ENCODE results near the gene SLC25A41. TPM values are rescaled to one million over a fixed set of nuclear protein-coding genes. Genes with fewer than 3 reads are reported as not detected.
"Not testable (repeated sequence)": the region's sequence is repeated elsewhere in the genome, so short reads cannot be mapped to it uniquely, and the experiment has no call there.

The SLC25A41 gene
- total RNA-seq, 1 donor from 2014 or later, result 0.30 TPM

DNA sequence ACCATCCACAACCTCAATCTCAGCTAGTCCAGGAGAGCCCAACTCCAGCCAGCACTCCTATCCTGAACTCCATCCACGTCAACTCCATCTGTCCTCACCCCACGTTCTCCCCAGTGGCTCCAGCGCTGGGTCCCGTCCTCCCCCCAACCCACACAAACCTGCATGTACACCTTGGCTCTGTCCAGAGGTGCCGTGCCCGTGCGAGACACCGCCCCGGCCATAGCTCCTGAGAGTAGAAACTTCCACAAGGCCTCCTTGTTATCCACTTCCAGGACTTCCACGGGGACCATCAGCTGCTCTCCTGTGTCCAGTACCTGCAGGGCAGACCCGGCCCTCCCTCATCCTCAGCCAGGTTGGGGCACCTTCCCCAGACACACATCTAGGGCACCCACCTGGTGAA, 1.7 kb downstream of the SLC25A41 start:
- H3K4me1 Mint-ChIP-seq (ENCODE audit: low read depth), result peaks cover 4% of the 10 kb centered on the region
- no peak overlapping the region for H3K27ac Mint-ChIP-seq
- no peaks in the 10 kb centered on the region for H3K27me3 Mint-ChIP-seq (ENCODE audit: low read depth)
- no peaks in the 10 kb centered on the region for H3K36me3 Mint-ChIP-seq (ENCODE audit: low read depth)
- H3K9me3 Mint-ChIP-seq, result no peaks in the 10 kb centered on the region
- no peak overlapping the region for H3K4me3 Mint-ChIP-seq (ENCODE audit: low read depth)
- DNase-seq (ENCODE audit: low spot score), result no peak
- intact Hi-C loops (cut with micrococcal nuclease), result no loop called here

DNA sequence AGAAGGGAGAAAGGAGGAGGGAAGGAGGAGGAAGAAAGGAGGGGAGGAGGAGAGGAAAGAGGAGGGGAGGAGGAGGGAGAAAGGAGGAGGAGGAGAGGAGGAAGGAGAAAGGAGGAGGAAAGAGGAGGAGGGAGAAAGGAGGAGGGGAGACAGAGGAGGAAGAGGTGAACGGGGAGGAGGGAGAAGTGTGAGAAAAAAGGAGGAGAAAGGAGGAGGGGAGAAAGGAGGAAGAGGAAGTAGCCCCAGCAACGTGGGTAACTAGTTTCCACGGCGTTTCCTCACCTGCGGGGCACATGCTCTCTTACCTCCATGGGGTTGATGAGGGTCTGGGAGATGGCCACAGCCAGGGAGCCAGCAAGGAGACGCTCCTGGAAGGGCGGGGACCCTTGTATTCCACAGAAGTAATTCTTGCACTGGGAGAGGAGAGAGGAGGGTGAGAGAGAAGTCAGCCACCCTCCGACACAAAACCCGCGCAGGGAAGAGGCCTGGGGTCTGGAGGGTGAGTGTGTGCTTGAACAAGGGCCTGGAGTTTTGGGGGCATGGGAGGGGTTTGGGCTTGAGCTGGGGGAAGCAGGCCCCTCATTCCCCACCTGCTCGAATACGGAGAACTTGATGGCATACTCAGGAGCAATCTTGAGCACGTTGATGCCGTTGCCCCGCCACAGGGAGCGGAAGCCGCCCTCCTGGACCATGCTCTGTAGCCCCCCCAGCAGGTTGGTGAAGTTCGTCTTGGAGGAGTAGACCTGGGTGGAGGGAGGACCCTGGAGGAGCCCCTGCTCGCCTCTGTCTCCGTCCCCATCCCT, 3.9 kb downstream of the SLC25A41 start:
- Mint-ChIP-seq H3K36me3 (ENCODE audit: low read depth) (peaks cover 2% of the 10 kb centered on the region), H3K27ac (no peak overlapping the region), H3K4me3 (ENCODE audit: low read depth) (peak overlapping the region; percentile 33), H3K4me1 (ENCODE audit: low read depth) (peaks cover 10% of the 10 kb centered on the region), H3K9me3 (peaks cover 3% of the 10 kb centered on the region), H3K27me3 (ENCODE audit: low read depth) (no peaks in the 10 kb centered on the region)
- DNase-seq (ENCODE audit: low spot score), result no peak
- intact Hi-C loops (cut with micrococcal nuclease), result loop anchor here (10.0 kb wide), 1 partner anchor 75 kb away; the partner anchor contains the start of gene TUBB4A

DNA sequence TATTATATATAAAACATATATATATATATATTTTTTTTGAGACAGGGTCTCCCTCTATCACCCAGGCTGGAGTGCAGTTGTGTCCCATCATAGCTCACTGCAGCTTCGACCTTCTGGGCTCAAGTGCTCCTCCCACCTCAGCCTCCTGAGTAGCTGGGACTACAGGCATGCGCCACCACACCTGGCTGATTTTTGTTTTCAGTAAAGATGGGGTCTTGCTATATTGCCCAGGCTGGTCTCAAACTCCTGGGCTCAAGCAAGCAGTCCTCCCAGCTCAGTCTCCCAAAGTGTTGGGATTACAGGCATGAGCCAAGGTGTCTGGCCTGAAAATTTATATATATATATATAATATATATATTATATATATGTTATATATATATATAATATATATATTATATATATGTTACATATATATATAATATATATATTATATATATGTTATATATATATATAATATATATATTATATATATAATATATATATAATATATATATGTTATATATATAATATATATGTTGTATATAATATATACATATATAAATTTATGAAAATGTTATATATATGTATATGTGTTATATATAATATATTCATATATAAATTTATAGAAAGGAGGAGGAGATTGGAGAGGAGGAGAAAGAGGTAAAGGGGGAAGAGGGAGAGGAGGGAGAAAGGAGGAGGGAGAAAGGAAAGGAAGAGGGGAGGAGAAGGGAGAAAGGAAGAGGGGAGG, 4.7 kb downstream of the SLC25A41 start:
- H3K4me3 Mint-ChIP-seq (ENCODE audit: low read depth), result not testable (repeated sequence)

DNA sequence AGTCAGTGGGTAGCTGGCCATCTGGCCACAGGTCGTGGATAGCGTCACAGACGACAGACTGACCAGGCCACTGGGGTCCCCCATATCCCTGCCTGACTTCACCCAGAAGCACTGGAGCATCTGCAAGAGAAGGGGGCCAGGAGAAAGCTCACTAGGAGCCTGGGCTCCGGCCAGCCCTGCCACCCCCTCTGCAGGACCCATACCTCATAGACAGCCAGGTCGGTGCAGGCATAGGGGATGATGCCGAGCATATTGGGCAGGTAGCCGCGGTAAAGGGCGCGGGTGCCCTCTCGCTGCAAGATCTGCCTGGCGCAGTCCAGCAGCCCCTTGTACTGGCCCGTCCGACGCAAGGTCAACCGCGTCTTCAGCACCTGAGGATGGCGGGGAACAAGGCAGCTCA, 6.4 kb downstream of the SLC25A41 start:
- Mint-ChIP-seq H3K9me3 (peaks cover 3% of the 10 kb centered on the region), H3K27me3 (ENCODE audit: low read depth) (no peaks in the 10 kb centered on the region), H3K4me3 (ENCODE audit: low read depth) (no peak overlapping the region), H3K4me1 (ENCODE audit: low read depth) (peaks cover 22% of the 10 kb centered on the region), H3K36me3 (ENCODE audit: low read depth) (peaks cover 19% of the 10 kb centered on the region), H3K27ac (no peak overlapping the region)
- no peak for DNase-seq (ENCODE audit: low spot score)
- intact Hi-C loops (cut with micrococcal nuclease), result loop anchor here (10.0 kb wide), 1 partner anchor 78 kb away; the partner anchor contains the start of gene TUBB4A

More for the DNA sequence above, 4.7 kb downstream of the SLC25A41 start:
- H3K36me3 Mint-ChIP-seq (ENCODE audit: low read depth); H3K27ac Mint-ChIP-seq; H3K9me3 Mint-ChIP-seq; H3K27me3 Mint-ChIP-seq (ENCODE audit: low read depth); DNase-seq (ENCODE audit: low spot score): not testable (repeated sequence)
- intact Hi-C loops (cut with micrococcal nuclease), result loop anchor here (10.0 kb wide), 1 partner anchor 76 kb away; the partner anchor contains the start of gene TUBB4A
- peaks cover 10% of the 10 kb centered on the region for H3K4me1 Mint-ChIP-seq (ENCODE audit: low read depth)

DNA sequence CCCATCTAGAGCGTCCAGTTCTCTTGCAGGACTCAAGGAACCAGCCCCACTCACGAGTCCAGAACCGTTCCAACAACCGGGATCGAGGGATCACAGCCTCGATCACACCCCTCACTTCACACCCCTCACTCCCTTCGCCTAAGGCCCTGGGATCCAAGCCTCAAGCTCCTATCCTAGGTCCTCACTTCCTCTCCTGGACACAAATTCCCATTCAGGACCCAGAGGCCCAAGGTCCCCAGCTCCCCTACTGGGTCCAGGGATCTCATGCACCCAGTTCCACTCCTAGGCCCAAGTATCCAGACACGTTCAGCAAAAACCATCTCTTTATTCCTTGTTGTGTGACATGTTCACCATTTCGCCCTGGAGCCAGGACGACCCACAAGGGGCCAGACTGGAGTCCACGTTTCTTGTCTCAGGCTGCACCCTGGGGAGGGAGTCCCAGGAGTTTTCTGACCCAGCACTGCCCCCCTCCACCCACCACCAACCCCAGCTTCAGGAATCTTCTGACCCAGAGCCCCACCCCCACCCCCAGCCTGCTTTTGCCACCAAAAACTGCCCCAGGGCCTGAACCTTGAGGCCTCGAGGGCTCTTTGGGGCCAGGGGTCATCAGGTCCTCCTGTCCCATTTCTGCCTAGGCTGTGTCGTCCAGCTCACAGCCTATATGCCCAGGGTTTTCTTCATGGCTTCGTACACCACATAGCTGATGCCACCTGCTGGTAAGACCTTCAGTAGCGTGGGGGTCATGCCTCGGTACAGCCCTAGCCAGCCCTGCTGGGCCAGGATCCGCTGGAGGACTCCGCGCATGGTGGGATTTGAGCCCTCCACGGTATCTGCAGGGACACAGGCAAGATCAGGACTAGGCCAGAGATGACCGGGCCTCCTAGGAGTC, 7.6 kb downstream of the SLC25A41 start:
- Mint-ChIP-seq H3K4me3 (ENCODE audit: low read depth) (peak overlapping the region; percentile 74), H3K4me1 (ENCODE audit: low read depth) (peaks cover 24% of the 10 kb centered on the region), H3K27ac (peak overlapping the region; percentile 96), H3K9me3 (peaks cover 3% of the 10 kb centered on the region), H3K27me3 (ENCODE audit: low read depth) (no peaks in the 10 kb centered on the region), H3K36me3 (ENCODE audit: low read depth) (peaks cover 31% of the 10 kb centered on the region)
- intact Hi-C loops (cut with micrococcal nuclease), result loop anchor here (1.0 to 10.0 kb wide), 5 partner anchors 33 to 79 kb away; partner anchors contain the start of genes CLPP, GTF2F1 and TUBB4A
- no peak for DNase-seq (ENCODE audit: low spot score)

DNA sequence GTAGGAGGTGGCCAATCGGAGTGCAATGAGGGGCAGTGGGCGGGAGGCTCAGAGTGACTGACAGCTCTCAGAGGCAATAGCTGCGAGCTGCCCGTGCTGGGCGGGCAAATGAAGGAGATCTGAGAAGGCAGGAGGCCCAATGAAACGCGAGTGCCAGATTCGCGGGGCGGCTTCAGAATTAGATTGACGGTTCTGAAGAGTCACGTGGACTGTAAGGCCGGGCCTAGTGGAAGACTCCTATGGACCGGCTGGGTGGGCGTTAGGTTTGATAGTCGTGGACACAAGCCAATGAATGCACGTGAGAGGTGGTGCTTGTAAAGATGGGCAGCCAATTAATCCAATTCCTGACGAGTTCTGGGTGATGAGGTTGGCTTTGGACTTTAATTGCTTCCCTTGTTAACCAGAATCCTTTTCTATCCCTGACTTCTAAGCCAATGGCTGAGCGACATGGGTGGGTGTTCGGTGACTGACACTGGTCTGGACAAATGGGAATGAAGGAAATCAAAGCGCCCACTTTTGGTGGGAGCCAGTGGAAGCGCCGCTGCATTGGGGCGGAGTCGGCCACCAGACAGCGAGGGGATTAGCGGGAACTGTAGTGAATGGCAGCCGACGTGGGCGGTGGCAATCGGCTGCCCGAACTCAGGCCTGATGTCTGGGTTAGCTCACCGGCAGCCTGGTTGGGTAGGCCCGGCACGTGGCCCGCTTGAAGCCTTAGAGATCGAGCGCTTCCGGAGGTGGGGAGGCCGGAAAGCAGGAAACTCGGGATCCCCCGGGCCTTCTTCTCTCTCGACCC, 8.4 kb downstream of the SLC25A41 start:
- peak; percentile 100 for DNase-seq (ENCODE audit: low spot score)
- Mint-ChIP-seq H3K9me3 (peaks cover 3% of the 10 kb centered on the region), H3K36me3 (ENCODE audit: low read depth) (peaks cover 39% of the 10 kb centered on the region), H3K4me1 (ENCODE audit: low read depth) (peaks cover 25% of the 10 kb centered on the region), H3K4me3 (ENCODE audit: low read depth) (peak overlapping the region; percentile 74), H3K27me3 (ENCODE audit: low read depth) (no peaks in the 10 kb centered on the region), H3K27ac (peak overlapping the region; percentile 96)
- intact Hi-C loops (cut with micrococcal nuclease), result loop anchor here (1.0 to 10.0 kb wide), 5 partner anchors 32 to 80 kb away; partner anchors contain the start of genes CLPP, GTF2F1 and TUBB4A

DNA sequence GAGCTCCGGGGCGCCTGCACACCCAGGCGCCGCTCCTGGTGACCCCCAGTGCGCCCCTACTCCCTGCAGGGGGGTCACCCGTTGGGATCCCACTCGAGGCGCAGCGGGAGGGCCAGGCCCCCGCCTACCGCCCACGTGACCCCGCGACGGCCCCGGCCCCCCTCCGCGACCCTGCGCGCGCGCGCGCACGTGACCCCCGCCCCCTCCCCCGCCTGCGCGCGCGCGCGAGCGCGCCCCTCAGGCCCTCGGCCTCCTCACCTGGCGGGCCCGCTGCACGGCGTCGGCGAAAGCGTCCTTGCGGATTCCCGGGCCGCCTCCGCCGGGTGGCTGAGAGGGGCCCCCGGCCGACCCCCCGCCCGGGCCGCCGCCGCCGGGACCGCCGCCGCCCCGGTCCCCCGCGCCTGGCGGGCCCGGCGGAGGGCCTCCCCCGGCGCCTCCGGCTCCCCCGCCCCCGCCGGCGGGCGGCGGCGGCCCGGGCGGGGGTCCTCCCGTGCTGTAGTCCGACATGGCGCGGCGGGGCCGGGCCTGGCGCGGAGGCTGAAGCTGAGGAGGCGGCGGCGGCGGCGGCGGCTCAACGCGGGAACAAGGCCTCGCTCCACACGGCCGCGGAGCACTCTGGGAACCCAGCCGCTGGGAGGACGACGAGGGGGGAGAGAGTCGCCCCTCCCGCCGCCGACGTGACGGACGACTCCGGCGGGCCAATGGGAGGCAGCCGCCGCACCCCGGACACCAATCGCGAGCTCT, 9.2 kb downstream of the SLC25A41 start, which contains the start of gene KHSRP:
Gene KHSRP (minus strand): TSS at position 617 of the 744 bp plus-strand sequence. CDS start 110 bp downstream, at position 507.
- no peak for DNase-seq (ENCODE audit: low spot score)
- peaks cover 44% of the 10 kb centered on the region for H3K36me3 Mint-ChIP-seq (ENCODE audit: low read depth)
- H3K27me3 Mint-ChIP-seq (ENCODE audit: low read depth), result no peaks in the 10 kb centered on the region
- intact Hi-C loops (cut with micrococcal nuclease), result loop anchor here (2.0 to 10.0 kb wide), 2 partner anchors 64 to 80 kb away; partner anchors contain the start of genes CLPP and TUBB4A
- H3K27ac Mint-ChIP-seq, result peak within 1 kb of the TSS; percentile 96
- peaks cover 21% of the 10 kb centered on the region for H3K4me1 Mint-ChIP-seq (ENCODE audit: low read depth)
- H3K9me3 Mint-ChIP-seq, result peaks cover 3% of the 10 kb centered on the region
- H3K4me3 Mint-ChIP-seq (ENCODE audit: low read depth), result peak within 1 kb of the TSS; percentile 94

DNA sequence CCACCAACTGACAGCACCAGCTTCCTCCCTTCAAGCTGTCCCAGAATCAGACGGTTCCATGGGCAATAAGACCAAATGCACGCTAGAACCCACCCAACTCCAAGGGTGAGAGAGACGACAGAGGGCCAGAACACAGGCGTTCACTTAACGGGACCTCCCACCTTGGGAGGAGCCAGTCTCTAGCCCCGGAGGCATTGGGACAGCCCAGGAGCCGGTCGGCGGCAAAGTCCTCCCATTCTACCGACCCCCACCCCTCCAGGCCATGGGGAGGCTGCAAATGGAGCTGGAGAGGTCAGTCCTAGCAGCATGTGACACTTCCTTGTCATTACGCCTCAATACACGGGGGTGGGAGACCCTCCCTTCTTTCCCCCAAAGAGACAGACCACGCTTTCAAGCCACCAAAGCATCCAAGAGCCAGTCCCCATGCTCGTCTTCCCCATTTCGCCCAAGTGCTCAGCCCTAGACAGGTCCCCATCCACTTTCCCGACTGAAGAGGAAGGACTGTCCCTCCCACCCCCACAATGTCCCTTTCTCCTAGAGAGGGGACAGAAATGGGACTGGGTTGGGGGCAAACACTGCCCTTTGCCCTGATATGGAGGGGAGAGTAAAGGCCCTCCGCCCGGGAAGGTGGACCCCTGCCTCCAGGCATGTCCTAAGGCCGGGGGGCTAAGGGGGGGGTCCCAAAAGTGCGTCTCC, 9.9 kb downstream of the SLC25A41 start:
- Mint-ChIP-seq H3K27me3 (ENCODE audit: low read depth) (no peaks in the 10 kb centered on the region), H3K36me3 (ENCODE audit: low read depth) (peaks cover 51% of the 10 kb centered on the region), H3K9me3 (peaks cover 3% of the 10 kb centered on the region), H3K4me3 (ENCODE audit: low read depth) (peak overlapping the region; percentile 94), H3K27ac (peak overlapping the region; percentile 74), H3K4me1 (ENCODE audit: low read depth) (peaks cover 21% of the 10 kb centered on the region)
- intact Hi-C loops (cut with micrococcal nuclease), result loop anchor here (2.0 to 10.0 kb wide), 2 partner anchors 63 to 81 kb away; partner anchors contain the start of genes CLPP and TUBB4A
- DNase-seq (ENCODE audit: low spot score), result peak; percentile 44

DNA sequence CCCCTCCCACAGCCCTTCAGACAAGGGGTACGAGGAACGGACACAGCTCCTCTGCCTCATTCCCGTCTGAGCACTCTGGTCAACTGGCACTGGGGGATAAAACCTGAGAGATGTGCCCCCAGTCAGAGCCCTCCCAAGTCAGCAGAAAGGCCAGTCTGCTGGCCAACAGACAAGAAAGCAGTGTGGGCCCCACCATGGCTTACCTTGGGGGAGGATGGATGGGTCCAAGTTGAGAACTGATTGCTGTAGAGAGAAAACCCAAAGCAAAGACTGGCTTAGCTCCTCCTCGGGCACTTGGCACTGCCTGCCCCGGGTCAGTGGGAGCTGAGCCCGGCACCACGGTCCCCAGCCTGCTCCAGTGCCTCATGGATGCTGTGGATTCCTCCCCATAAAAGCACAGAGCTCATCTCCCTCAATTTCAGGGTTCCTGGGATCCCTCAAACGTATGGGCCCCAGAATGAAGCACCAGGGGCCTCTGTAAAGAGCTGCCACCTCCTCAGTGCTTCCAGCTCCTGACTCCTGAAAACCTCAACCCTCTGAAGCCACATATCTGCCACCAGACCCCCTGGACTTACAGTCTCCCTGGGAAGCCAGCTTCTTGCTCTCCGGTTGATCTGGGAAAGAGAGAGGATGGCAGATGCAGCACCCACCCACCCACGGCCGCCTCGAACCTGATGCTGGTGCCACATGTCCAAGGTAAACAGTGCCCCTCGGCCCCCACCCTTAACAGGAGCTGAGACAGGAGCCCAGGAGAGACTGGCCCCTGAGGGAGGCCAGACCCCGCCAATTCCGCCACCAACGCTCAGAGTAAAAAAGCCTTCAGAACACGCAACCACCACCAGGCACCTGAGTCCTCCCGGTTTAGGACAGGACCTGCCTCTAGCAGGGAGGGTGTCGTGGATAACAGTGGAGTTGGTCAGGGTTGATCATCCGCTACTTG, 12.2 kb downstream of the SLC25A41 start:
- Mint-ChIP-seq H3K27me3 (ENCODE audit: low read depth) (no peaks in the 10 kb centered on the region), H3K4me3 (ENCODE audit: low read depth) (no peak overlapping the region), H3K4me1 (ENCODE audit: low read depth) (peaks cover 21% of the 10 kb centered on the region), H3K36me3 (ENCODE audit: low read depth) (peaks cover 73% of the 10 kb centered on the region), H3K9me3 (peaks cover 3% of the 10 kb centered on the region), H3K27ac (no peak overlapping the region)
- intact Hi-C loops (cut with micrococcal nuclease), result loop anchor here (10.0 kb wide), 1 partner anchor 83 kb away; the partner anchor contains the start of gene TUBB4A
- DNase-seq (ENCODE audit: low spot score), result no peak

DNA sequence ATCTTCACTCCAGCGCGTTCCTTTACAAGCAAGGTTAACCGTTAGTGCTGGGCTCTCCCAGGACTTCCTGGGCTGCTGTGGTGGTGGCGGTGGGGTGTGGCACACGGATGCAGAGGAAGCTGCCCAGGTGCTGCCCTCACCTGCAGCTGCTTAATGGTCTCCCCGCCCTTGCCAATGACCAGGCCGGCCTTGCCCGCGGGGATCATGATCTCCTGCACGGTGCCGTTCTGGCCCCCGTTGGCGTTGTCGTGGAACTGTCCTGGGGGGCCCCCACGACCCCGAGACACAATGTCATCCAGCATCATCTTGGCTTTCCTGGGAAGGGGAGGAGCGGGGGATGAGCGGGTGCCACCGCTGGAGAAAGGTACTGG, 15.0 kb downstream of the SLC25A41 start:
- Mint-ChIP-seq H3K4me1 (ENCODE audit: low read depth) (peaks cover 14% of the 10 kb centered on the region), H3K9me3 (no peaks in the 10 kb centered on the region), H3K36me3 (ENCODE audit: low read depth) (peaks cover 88% of the 10 kb centered on the region), H3K27ac (no peak overlapping the region), H3K4me3 (ENCODE audit: low read depth) (no peak overlapping the region), H3K27me3 (ENCODE audit: low read depth) (no peaks in the 10 kb centered on the region)
- intact Hi-C loops (cut with micrococcal nuclease), result no loop called here
- no peak for DNase-seq (ENCODE audit: low spot score)

Measured in activated T-helper 2 cell treated with anti-CD3 and anti-CD28 coated beads, Interferon-gamma antibody, Interleukin-2, Interleukin-4, amounts not matched to agents 10 μg/mL and 5 μg/mL and 100 μg/mL, durations not matched to agents 14 hours and 24 hours and 36 hours (primary cell).